Esophagus muscularis mucosa (tissue), 3 donors: ENCODE results near the gene MMP24.

Experiments used
- POLR2A ChIP-seq: fragments of 450-650 bp; IDR thresholded peaks from one replicate; pipeline ENCODE4 v1.6.1; 2017; ENCODE audit warnings: antibody characterized with exemption, moderate library complexity, mild to moderate bottlenecking, low read depth
- TF ChIP-seq, protein P1 (sequence below), 3 experiments: fragments of 200-600 bp in 2 of 3; fragments of 450-650 bp in 1 of 3; sonication (generic) in 2 of 3; IDR thresholded peaks; one replicate each; pipeline ENCODE4 v1.5.1; 2017 to 2019; ENCODE audit warnings: antibody characterized with exemption in 3 of 3, mild to moderate bottlenecking in 2 of 3, moderate library complexity in 1 of 3

DNA sequence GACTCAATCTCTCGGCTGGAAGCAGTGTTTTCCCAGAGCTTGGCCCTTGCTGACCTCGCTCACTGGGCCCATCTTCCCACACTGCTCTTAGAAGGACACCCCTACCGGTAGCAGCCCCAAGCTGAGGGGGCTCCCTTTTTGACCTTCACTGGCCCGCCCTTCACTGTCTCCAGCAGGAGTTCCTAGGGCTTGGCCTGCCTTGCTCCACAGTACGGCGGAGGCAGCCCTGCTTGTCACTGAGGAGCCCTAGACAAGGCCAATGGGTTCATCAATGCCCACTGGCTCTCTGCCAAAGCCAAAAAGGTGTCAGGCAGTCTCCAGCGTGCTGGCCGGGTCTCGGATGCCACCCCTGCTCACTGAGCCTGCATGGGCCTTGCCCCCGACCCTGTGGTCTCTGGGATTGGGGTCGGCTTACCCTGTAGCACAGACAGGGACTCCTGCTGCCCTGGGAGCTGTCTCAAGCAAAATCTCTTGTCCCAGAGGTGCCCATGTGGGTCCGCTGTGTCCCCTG is 49.3 kb downstream of the MMP24 start:
- no peak for TF ChIP-seq POLR2A
- TF ChIP-seq, protein P1, sequence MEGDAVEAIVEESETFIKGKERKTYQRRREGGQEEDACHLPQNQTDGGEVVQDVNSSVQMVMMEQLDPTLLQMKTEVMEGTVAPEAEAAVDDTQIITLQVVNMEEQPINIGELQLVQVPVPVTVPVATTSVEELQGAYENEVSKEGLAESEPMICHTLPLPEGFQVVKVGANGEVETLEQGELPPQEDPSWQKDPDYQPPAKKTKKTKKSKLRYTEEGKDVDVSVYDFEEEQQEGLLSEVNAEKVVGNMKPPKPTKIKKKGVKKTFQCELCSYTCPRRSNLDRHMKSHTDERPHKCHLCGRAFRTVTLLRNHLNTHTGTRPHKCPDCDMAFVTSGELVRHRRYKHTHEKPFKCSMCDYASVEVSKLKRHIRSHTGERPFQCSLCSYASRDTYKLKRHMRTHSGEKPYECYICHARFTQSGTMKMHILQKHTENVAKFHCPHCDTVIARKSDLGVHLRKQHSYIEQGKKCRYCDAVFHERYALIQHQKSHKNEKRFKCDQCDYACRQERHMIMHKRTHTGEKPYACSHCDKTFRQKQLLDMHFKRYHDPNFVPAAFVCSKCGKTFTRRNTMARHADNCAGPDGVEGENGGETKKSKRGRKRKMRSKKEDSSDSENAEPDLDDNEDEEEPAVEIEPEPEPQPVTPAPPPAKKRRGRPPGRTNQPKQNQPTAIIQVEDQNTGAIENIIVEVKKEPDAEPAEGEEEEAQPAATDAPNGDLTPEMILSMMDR (IDR thresholded peaks at IDR 0.05), result no peak
